Measurements from ENCODE around the gene BRD8. TPM values are rescaled to one million over a fixed set of nuclear protein-coding genes. Genes with fewer than 3 reads are reported as not detected.

The BRD8 gene
- total RNA-seq, 1 experiment from 2014 or later: 80.8 TPM

DNA sequence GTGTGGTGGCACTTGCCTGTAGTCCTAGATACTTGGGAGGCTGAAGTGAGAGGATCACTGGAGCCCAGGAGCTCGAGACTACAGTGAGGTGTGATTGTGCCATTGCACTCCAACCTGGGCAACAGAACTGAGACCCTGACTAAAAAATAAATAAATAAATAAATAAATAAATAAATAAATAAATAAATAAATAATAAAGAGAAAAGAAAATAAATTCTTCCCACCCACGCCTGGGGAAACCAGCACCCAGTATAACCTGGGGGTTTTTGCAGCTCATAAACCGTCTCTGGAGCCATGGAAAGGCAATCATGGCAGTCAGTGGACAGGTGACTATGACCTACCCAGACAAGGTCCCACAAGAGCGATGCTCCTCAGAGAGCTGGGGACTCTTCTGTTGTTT, 86.7 kb downstream of the BRD8 start:
- no peak for DNase-seq (ENCODE audit: low read depth, low spot score)
- Histone ChIP-seq H3K27ac (ENCODE audit: low read depth, low read length) (no peak overlapping the region), H4K20me1 (ENCODE audit: insufficient read depth) (no peaks in the 10 kb centered on the region), H3K4me3 (replicated peaks in 1 of 2; ENCODE audit: low read depth in 1 of 2, low read length in 2 of 2) (no peak overlapping the region), H3K9me3 (ENCODE audit: control insufficient read depth in 1 of 2, insufficient read depth in 1 of 2, low read depth in 1 of 2, low read length in 2 of 2) (no peaks in the 10 kb centered on the region), H3K9ac (ENCODE audit: low read length) (no peak overlapping the region), H3K4me1 (ENCODE audit: control insufficient read depth in 1 of 2, insufficient read depth in 2 of 2, low read length in 2 of 2) (peaks cover 0 to 6% of the 10 kb centered on the region in 2 experiments; a peak in 1 of 4 replicates), H3K4me2 (ENCODE audit: low read length) (no peak overlapping the region), H2AFZ (ENCODE audit: low read depth, low read length, poor library complexity, severe bottlenecking) (no peak overlapping the region), H3K36me3 (ENCODE audit: control insufficient read depth in 1 of 2, insufficient read depth in 2 of 2, low read length in 2 of 2) (no peaks in the 10 kb centered on the region), H3K27me3 (ENCODE audit: insufficient read depth, low read length) (no peaks in the 10 kb centered on the region; the same call in 1 of the 2 replicates), H3K79me2 (ENCODE audit: insufficient read depth, low read length) (no peaks in the 10 kb centered on the region), H3K9me2 (ENCODE audit: insufficient read depth) (no peaks in the 10 kb centered on the region)
- ATAC-seq: no peak
- CTCF ChIA-PET: interaction anchor here (2.2 kb wide), 1 partner anchor 10 kb away, joined by 6 read pairs; no protein-coding TSS in a partner anchor
- no TSS peak for BruUV-seq (replicated peaks)
- no peak for TF ChIP-seq TCF7L2 (IDR thresholded peaks at IDR 0.05; ENCODE audit: borderline replicate concordance, extremely low read depth, insufficient read depth, insufficient read length)
- no peak for TF ChIP-seq CBX3 (IDR thresholded peaks at IDR 0.05; ENCODE audit: low read depth)
- TF ChIP-seq ELF1 (IDR thresholded peaks at IDR 0.05; ENCODE audit: borderline replicate concordance, low read depth): no peak
- no peak for TF ChIP-seq ZNF274 (IDR thresholded peaks at IDR 0.05; ENCODE audit: low read depth, low read length)
- TF ChIP-seq ZFX (IDR thresholded peaks at IDR 0.05): no peak
- no peak for TF ChIP-seq RAD21 (IDR thresholded peaks at IDR 0.05; ENCODE audit: low read depth)
- RAD21 ChIA-PET (ENCODE audit: low non-redundant PET in 1 of 2, low total read pairs in 2 of 2, uncharacterized antibody in 2 of 2, unreplicated experiment in 2 of 2): no interaction called here
- POLR2A ChIA-PET: no interaction called here
- intact Hi-C loops (cut with micrococcal nuclease): no loop called here

Other genes with a start within 250 kb of the BRD8 start
- 13.6 TPM for gene FAM13B, start 145.6 kb downstream of the BRD8 start, total RNA-seq (2021; ENCODE audit: unreplicated experiment)
- not detected for gene WNT8A, start 94.6 kb downstream of the BRD8 start, total RNA-seq (2021; ENCODE audit: unreplicated experiment)
- 3.1 TPM for gene NME5, start 39.2 kb downstream of the BRD8 start, total RNA-seq (2021; ENCODE audit: unreplicated experiment)
- gene KIF20A, start 482 bp upstream of the BRD8 start, total RNA-seq (2021; ENCODE audit: unreplicated experiment): 74.2 TPM
- gene CDC23, start 34.7 kb upstream of the BRD8 start, total RNA-seq (2021; ENCODE audit: unreplicated experiment): 40.0 TPM
- not detected for gene GFRA3, start 96.0 kb upstream of the BRD8 start, total RNA-seq (2021; ENCODE audit: unreplicated experiment)
- gene CDC25C, start 153.2 kb upstream of the BRD8 start, total RNA-seq (2021; ENCODE audit: unreplicated experiment): 19.3 TPM
- gene FAM53C, start 159.6 kb upstream of the BRD8 start, total RNA-seq (2021; ENCODE audit: unreplicated experiment): 36.4 TPM
- 65.1 TPM for gene KDM3B, start 174.1 kb upstream of the BRD8 start, total RNA-seq (2021; ENCODE audit: unreplicated experiment)